NOMO-1 treated with dmso at 0.1 percent for 144 hours (cell line): ENCODE measurements around the gene RABGAP1L.
A peak's percentile ranks its signal among the peaks of the same experiment; 100 is the strongest.

ENCODE experiments used
- DNase-seq: peaks from one replicate; lab custom pipeline; 2025; ENCODE audit not compliant: unreplicated experiment; lab: John Stamatoyannopoulos, UW

The RABGAP1L gene

DNA sequence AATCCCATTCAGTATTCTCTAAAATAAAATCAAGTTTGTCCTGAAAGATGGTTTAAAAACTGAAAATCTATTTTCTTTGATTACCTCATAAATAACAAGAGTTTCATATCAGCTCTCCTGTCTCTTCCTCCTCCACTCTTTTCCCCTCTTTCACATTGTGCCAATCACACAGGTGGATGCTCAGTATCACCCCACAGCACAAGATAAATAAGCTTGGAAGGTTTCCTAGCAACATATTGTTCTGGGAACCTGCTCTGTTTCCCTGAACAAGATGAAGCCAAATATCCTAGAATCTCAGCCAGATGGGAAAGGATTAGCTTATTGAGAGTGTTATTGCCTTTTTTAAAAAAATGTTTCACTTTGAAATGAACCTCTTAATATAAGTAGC lies 794.7 kb downstream of the RABGAP1L start:
- no peak for DNase-seq

DNA sequence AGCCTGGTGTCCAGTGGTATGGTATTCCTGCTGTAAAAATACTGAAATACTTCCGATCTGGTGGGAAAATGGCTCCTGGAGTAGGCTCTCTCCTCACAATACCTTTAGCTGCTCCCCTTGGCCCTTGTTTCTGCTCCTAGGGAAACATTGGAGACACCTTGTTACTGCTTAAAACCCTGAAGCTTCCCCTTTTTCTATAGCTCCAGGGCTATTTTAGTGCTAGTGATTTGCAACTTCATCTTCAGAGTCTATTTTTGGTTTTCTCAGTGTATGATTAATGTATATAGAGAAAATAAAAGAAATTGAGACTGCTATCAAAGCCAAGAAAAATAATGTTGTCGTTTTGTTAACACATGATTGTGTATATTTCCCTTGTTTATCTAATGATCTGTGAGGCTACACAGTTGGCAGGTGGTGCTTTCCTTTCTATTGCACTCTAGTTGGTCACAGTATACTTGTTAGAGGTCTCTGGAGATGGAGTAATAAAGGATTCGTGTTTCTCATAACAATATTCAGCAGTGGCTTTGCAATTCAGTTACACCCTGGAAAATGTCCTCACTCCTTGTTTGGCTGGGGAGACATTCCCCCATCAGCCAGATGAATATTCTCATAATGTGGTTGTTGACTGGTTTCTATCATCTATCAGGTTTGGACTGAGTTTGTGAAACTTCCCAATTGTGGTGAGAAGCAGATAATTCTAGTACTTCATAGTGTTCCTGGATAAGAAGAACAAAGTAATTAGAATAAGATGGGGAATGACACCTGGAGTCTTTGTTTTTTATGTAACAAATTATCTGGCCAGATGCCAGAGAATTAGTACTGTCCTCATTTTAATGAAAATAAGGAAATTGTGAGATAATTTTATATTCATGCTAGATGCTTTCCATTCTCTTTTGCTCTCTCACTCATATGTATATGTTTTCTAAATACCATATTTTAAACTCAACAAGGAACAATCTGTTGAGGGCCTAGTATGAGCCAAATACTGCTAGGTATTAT lies 795.6 kb downstream of the RABGAP1L start:
- no peak for DNase-seq

DNA sequence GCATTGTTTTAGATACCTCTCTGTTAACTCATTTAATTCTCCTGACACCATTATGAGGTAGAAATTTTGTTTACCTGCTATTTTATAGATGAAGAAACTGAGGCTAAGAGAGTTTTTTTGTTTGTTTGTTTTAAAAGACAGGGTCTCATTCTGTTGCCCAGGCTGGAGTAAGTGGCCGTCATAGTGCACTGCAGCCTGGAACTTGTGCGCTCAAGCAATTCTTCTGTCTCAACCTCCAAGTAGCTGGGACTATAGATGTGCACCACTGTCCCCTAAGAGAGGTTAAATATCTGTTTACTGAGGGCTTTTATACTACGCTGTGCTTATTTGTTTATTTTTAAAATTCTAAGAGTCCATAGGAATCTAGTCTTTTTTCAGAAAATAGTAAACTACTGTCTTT lies 796.8 kb downstream of the RABGAP1L start:
- DNase-seq: no peak

DNA sequence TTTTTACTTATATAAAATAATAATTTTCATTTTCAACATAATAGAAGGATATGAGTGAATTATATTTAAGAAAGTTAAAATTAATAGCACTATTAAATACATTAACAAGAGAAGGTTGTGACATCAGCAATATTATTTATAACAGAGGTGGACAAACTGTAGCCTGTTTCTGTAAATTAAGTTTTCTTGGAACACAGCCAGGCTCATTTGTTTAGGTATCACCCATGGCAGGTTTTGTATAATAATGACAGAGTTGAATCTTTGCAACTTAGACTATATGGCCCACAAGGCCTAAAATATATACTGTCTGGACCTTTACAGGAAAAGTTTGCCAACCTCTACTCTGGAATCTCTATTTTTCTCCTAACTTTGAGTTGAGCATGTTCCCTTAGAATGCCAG lies 797.7 kb downstream of the RABGAP1L start:
- DNase-seq: no peak

DNA sequence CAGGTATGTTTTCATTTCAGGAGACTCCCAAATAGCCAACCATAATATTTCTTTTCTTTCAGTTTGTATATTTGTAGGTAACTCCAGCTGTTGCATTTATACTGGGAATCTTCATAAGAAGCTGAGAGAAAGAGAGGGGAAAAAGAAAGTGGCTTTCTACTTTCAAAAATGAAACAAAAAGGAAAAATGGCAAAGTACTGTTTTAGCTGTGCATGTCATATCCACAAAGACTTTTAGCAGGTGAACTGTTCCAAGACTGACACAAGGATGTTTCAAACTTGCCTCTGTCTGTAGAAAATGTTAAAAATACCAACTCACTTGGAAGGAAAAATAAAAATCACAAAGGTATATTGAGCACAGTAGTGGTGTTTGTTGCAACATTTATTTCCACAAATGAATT lies 798.5 kb downstream of the RABGAP1L start:
- DNase-seq: no peak

DNA sequence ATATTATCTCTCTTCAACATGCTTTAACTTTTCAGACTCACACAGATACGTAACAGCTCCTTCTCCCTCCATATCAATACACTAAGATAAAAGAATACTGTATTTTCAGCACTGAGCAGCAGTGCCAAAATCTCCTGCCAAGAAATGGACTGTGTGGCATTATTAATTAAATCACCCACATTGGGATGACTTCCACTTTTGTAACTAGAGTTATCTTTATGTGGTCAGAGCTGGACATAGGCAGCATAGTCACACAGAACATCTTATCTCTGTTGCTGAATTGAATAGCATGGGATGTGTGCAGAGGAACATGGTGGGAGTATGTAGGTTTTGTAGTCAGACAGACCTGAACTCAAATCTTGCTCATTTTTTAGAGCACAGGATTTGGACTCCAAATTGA lies 799.1 kb downstream of the RABGAP1L start:
- DNase-seq: no peak

DNA sequence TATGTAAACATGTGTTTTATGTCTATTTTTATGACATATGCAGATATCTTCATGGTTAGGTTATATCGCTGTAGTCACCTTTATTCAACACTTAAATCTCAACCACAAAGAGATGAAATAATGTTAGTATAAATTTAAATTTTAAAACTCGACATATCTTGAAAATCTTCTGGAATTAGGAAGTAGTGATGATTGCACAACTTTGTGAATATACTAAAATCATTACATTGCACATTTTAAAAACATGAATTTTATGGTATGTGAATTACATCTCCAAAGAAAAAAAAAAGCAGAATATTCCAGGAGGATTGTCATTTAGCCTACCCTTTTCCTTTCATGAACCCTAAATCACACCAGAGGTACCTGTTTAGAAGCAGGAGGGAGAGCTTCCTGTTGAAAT lies 801.0 kb downstream of the RABGAP1L start:
- no peak for DNase-seq

DNA sequence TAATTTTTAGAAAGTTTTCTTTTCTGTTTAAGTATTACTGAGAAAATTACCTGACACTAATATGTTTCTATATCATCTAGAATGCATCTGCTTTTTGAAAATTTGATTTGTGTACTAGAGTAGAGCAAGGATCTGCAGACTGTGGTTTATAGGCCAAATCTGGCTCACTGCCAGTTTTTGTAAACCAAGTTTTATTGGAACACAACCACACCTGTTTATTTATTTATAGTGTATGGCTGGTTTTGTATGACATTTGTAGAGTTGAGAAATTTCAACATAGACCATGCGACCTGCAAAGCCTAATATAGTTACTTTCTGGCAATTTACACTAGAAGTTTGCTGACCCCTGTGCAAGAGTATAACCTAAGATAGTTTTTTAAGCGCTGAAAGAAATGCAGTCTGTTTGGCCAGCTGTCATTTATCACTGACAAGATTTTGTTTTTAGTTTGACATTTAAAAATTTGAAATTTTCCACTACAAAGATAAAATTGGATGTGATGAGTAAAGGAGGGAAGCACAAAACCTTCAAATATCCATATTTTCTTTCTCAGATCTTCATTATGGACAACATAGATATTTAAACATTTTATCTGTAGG lies 804.3 kb downstream of the RABGAP1L start:
- no peak for DNase-seq

DNA sequence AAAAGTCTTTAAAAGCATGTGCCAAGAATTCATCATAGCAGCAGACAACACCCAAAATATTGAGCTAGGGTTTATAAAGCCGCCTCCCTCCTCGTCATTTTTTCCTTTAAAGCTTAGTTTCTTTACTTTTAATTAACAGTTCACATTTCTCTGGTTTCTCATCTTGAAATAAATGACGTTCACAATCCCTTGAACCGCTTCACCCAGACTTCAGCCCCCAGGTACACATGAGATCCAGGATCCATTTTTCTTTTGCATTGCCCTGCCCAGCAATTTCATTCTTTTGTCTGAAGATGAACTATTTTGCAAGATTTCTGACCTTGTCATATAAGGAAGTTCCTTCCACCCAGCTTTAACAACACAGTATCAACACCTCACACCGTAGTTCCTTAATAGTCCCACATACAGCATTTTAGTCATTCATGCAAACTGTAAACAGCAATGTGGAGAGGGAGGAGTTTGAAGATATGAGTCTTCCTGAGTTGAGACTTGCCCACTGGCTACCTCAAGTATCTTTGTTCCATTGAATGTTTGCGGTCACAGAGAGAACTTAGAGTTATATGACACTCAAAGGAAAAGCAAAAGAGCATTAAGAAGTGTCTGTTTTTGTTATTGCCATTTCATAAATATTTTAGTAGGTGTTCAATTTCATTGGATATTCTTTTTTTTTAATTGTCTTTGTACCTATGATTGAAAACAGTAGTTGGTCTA lies 805.1 kb downstream of the RABGAP1L start:
- DNase-seq: peak; percentile 70

DNA sequence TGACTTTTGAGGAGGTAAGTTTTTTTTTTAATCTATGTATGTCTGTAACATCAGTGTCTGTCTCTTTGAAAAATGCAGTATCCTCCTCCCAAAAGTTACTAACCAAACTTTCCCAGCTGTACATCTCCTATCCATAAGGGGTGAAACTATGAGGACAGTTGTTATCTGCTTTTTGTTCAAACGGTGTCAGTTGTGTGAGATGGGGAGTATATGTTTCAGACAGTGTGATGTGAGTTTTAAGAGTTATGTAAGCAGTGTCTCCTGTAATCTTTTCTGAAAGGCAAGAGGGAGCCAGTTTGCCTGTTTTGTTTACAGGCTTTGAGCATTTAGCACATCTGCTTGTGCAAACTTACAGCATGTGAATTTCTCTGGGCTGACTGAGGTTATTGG lies 805.6 kb downstream of the RABGAP1L start:
- no peak for DNase-seq

DNA sequence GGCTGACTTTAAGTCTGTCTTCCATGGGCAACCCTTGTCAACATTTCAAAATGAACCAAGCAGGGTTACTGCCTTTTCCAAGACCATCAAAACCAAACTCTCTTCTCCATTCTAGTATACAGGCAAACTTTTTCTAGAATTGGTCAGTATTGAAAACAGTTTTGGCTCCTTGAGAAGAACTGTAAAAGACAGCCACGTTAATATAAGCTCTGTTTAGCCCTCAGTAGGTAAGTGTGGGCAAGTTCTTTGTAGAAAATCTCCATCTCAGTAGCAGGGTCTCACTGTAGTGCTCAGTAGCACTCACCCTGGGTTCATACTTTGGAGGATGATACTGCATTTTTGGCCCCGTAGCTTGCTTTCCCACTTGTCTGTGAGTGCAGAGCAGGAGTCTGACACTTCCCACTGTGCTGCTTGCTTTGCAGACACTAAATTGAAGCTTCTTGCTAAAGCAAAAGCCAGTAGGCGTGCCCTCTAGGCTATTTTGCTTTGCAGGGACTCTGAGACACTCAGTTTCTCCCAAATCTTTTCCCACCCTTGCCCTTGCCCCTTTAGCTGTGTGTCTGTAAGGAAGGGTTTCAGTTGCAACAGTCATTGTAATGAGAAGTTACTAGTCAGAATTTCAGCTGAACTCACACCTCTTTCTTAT lies 806.2 kb downstream of the RABGAP1L start:
- no peak for DNase-seq

DNA sequence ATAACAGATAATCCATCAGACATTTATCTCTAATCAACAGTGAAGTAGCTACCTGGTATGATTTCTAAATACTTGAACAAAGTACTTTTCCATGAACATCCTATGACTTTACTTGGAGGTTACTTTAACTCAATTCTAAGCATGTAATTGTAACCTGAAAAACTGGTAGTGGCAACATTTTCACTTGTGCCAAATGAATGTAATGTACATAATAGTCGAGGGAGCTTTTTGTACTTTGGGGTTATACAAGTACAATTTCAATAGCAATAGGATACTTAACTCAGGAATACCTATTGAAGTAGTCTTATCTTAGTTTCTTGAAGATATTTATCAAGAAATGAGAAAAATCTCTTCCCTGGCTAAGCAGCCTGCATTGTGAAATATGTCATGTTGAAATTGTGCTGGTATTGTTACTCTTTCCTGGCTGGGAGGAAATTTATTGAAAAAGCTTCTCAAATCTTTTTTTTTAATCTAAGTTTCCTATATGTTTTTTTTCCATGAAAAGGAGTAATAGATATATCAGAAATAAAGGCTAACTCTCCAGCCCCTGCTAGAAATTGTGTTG lies 806.8 kb downstream of the RABGAP1L start:
- DNase-seq: no peak

DNA sequence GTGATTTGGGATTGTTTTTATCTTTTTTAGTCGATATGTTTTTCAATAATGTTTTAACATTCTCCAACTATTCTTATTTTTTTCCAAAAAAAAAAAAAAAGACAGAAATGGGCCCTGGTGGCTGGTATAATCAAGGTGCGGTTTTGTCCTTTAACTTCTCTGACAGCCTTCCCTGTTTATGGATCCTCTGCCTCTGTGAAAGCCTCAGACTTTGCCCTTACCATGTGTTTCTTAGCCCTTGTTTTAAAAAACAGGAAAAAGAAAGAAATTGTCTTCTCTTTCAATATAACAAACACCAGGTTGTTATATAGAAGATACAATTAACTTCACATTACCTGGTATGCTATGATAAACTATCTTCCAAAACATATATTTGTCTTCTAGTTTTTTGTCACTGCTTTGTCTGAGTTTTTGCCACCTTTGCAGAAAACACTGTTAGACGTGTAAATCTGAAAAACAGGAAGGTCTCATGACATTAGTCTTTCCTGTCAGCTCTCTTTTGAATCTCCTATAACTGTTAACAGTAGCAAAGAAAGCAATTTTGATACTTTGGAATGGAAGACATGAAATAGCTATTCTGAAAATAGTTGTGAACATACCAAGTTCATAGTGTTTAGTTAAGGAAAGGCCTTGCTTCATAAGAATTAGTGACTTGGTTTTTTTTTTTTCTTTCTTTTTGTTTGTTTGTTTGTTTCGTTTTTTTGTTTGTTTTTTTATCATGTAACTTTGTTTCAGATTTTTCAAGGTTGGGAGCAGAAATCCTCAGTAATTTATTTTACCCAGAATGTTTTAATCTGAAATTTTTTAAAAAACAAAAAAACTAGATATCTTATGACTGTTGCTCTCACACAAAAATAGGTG lies 808.8 kb downstream of the RABGAP1L start:
- DNase-seq: no peak

DNA sequence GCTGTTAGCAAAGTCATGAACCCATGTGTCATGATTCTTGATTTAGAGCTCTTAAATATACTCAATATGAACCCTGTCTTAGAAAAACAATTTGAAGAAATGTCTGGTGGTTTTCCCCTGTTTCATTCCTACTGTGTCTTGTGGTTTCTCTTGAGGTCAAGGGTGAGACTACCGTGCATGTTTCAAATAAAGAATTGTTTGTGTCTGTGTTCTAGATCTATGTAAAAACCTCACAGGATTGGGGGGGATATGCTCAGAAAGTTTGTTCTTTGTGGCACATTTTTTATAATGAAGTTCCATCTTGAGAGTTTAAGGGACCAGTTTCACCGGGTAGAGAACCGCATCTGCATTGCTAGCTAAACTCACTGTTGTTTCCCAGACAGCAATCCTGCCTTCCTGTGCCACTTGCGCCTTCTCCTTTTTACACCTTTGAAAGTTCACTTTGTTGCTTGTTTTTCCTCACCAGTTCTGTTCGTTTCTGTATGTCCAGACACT lies 809.5 kb downstream of the RABGAP1L start:
- no peak for DNase-seq

DNA sequence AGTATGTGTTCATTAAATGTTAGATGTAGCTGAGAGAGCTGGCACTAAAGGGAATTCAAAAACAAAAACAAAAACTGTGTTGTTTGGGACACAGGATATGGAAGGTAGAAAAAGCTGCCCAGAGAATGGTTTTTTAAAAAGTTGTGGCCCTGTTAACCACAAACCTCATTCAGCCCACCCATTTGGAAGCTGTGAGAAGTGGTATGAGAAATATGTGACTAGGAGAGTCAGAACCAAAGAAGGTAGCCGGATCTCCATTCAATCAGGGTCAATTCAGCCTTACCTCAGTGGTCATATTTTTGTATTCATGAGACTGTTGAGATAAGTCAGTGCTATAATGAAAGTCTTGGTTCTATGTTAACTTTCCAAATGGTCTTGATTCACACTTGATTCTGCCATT lies 810.7 kb downstream of the RABGAP1L start:
- no peak for DNase-seq

DNA sequence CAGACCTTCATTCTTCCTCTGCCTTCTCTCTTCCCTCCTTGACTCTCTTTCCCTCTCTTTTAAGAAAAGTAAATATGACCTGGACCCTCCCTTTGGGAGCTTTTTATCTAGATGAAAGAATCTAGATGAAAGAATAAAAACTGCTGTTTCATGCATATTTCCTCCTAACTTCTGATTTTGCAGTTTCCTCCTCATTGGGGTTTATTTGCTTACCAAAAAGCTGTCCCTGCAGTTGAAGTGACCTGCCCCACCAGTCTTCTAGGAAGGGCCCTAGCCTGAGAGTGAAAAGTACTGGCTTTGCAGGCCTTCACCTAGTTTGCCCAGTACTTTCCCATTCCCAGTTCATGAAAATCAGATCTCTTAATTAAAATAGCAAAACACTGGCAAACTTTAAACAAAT lies 812.1 kb downstream of the RABGAP1L start:
- DNase-seq: no peak

DNA sequence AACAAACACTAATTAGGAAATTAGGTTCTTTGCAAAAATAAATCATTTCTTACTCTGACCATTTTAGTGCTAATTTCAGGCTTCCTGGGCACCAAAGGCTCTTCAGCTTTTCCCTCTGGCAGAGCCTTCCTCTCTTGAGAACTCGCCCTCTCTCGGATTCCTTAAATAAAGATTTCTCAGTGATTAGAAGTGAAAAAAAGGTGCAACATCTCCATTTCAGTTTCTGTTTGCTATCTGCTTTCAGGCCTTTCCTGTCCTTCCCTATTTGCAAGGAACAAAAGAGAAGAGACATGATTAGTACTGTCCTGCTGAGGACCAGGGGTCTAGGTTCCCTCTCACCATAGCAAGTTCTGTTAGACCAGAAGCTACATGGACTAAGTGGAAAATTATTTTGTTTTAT lies 812.6 kb downstream of the RABGAP1L start:
- no peak for DNase-seq

DNA sequence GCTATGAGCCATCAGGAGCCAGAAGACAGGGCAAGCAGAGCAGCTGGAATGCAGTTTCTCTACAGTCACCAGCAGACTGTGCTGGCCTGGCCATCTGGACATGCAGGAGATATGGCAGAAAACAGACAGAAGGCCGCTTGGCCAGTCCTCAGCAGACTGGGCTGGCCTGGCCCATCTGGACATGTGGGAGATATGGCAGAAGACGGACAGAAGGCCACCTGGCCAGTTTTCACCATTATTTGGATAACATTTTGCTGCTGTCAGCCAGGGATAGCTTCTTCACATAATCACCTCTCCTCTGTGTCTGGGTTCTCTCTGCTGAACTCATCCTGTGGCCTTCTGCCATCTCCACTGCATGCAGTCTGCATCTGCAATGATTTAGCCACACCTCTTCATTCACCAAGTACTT lies 815.4 kb downstream of the RABGAP1L start:
- no peak for DNase-seq

DNA sequence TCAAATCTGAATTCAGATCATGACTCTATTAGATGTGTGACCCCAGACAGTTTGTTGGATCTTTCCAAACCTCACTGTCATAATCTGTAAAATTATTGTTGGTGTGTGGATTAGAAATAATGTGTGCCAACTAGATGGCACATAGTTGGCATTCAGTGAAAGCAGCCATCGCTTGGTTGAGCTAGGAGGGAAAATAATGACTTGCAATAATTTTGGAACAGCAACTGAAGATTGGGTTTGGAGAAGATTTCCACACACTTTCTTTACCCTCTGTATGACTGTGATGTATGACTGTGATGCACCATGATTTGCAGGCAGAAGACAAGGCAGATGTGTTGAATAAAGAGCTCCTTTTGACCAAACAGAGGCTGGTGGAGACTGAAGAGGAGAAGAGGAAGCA lies 816.4 kb downstream of the RABGAP1L start:
- DNase-seq: no peak
